Activated CD4-positive, alpha-beta T cell treated with anti-CD3 and anti-CD28 coated beads for 24 hours (primary cell): ENCODE data around the gene PRAMEF14.
A peak's percentile ranks its signal among the peaks of the same experiment; 100 is the strongest.
"Not testable (repeated sequence)": the region's sequence is repeated elsewhere in the genome, so short reads cannot be mapped to it uniquely, and the experiment has no call there.

ENCODE experiments used
- DNase-seq, 2 donors: peaks; one replicate each; pipeline ENCODE4 v3.0.0-alpha.2; 2020; ENCODE audit warnings: low read depth in 2 of 2

PRAMEF14 gene, protein sequence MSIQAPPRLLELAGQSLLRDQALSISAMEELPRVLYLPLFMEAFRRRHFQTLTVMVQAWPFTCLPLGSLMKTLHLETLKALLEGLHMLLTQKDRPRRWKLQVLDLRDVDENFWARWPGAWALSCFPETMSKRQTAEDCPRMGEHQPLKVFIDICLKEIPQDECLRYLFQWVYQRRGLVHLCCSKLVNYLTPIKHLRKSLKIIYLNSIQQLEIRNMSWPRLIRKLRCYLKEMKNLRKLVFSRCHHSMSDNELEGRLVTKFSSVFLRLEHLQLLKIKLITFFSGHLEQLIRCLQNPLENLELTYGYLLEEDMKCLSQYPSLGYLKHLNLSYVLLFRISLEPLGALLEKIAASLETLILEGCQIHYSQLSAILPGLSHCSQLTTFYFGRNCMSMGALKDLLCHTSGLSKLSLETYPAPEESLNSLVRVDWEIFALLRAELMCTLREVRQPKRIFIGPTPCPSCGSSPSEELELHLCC

DNA sequence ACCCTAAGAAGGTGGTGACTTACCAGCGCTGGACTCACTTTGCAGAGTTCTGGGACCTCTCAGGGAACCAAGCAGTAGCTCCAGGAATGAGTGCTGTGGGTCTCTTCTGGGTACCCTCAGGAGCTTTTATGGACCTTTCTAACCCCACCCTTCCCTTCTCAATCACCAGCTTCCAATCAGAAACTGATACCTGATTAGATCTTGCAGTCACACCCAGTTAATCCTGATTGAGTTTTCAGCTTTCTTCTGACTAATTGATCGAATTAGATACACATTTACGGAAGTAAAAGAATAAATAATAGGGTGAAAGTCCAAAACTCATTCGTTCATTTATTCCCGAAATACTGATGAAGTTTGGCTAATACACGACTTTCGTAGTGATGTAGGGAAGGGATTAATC is at the start of gene PRAMEF14:
Gene PRAMEF14, minus strand, starts transcription at position 101 of the 400 bp plus-strand sequence. CDS start 1,820 bp downstream, outside the sequence.
- DNase-seq: not testable (repeated sequence)

DNA sequence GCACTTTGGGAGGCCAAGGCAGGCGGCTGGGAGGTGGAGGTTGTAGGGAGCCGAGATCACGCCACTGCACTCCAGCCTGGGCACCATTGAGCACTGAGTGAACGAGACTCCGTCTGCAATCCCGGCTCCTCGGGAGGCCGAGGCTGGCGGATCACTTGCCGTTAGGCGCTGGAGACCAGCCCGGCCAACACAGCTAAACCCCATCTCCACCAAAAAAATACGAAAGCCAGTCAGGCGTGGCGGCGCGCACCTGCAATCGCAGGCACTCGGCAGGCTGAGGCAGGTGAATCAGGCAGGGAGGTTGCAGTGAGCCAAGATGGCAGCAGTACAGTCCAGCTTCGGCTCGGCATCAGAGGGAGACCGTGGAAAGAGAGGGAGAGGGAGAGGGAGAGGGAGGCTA is 48.4 kb upstream of the PRAMEF14 start:
- DNase-seq: not testable (repeated sequence)

DNA sequence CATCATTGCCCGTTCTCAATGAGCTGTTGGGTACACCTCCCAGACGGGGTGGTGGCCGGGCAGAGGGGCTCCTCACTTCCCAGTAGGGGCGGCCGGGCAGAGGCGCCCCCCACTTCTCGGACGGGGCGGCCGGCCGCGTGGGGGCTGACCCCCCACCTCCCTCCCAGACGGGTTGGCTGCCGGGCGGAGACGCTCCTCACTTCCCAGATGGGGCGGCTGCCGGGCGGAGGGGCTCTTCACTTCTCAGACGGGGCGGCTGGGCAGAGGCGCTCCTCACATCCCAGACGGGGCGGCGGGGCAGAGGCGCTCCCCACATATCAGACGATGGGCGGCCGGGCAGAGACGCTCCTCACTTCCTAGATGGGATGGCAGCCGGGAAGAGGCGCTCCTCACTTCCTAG is 47.8 kb upstream of the PRAMEF14 start:
- not testable (repeated sequence) for DNase-seq

DNA sequence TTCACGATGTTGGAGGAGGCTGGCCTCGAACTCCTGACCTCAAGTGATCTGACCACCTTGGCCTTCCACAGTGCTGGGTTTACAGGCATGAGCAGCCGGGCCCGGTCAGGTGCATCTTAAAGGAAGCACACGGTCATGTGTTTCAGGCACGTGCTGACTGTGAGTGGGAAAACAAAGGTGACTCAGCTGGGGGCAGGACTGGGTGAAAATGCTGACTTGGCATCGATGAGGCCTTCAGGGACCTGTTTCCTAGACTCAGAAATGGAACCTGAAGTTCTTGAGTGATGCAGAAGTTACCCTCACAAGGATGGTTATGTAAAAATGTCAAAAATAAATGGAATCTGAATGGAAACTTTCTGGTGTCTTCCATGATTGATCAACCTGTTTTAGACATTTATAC is 46.1 kb upstream of the PRAMEF14 start:
- DNase-seq: not testable (repeated sequence)

DNA sequence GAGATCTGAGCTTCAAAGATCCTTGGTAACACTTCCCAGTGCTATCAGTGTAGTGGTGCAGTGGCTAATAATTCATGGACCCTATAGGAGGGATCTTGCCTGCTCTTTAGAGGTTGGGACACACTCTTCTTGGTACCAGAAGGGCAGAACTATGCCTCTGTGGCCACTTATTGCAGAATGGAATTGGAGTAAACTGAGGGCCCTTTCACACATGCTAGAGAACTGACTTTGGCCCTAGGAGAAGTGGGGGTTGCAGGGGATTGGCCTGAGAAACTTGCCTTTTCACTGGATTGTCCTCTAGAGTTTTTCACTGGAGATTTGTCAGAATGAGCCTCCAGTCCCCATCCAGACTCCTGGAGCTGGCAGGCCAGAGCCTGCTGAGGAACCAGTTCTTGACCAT is 42.4 kb upstream of the PRAMEF14 start, which contains the start of gene PRAMEF17:
Gene PRAMEF17, plus strand, starts transcription at position 301 of the 400 bp plus-strand sequence. Its CDS starts 26 bp downstream, at position 327.
- DNase-seq: not testable (repeated sequence)

DNA sequence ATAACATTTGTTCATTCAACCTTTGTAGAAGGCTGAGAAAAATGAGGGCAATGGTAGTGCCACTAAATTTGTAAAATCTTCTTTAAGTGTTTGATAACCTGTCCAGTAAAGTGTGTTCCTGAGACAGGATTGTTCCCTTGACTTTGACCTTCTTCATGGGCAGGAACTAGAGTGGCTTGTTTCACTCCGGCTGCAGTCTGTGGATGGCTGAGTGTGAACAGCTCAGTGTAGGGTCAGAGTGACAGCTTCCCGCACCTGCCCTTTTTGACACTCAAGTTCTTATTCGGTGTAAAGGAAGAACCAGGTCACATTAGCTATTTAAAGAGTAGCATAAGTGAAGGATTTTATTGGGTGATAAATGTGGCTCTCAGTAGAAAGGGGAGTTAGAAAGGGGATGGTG is 33.4 kb upstream of the PRAMEF14 start:
- not testable (repeated sequence) for DNase-seq

DNA sequence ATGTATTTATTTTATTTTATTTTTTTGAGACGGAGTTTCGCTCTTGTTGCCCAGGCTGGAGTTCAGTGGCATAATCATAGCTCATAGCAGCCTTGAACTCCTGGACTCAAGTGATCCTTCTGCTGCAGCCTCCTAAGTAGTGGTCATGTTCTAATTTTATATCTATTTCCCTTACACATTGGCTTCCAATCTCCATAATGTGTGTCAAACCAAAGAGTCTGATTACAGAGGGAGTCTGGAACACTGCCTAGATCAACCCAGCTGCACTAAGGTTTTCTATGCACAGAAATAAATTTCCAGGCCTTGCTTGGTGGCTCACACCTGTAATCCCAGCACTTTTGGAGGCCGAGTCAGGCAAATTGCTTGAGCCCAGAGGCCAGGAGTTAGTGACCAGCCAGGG is 32.0 kb upstream of the PRAMEF14 start:
- not testable (repeated sequence) for DNase-seq

DNA sequence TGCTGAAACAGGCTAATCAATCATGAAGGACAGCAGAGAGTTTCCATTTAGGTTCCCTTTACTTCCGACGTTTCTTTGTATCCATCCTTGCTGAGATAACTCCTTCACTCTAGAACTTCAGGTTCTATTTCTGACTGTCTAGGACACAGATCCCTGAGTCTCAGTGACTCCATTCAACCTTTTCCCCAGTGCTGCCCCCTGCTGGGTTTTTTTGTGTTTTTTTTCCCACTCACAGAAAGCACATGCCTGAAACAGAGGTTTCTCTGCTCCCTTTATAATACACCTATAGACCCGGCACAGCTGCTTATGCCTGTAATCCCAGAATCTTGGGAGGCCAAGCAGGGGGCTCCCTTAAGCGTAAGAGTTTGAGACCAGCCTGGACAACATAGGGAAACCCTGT is 21.6 kb upstream of the PRAMEF14 start:
- peak in 1 of 2 donors; percentile 9 for DNase-seq

DNA sequence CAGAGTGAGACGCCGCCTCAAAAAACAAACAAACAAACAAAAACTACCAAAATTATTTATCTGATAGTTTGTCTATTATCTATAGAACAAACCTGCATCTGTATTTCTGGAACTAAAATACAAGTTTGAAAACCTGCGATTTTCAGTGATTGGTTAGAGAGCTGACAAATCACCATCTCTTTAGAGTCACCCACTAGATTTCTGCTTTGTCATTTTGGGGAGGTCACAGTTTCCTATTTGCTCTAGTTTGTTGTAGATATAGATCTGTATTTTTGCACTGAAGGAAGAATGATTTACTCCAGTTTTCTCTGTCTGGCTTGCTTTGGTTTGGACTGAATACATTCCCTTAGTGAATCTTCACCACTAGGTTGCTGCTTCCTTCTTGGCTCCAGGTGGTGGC is 19.6 kb upstream of the PRAMEF14 start:
- DNase-seq: not testable (repeated sequence)

DNA sequence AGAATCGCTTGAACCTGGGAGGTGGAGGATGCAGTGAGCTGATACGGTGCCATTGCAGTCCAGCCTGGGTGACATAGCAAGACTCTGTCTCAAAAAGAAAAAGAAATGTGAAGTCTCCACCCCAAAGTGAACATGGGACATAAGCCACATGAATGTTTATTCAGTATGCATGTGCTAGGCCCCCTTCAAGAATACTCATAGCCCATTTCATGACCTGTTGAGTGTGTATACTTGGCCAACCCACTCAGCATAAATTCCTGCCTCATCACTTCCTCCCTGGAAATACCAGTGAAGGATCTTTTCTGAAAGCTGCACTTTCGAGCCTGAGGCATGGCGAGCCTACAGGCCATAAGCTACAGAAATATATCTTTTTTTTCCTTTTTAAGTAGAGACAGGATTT is 18.0 kb upstream of the PRAMEF14 start:
- not testable (repeated sequence) for DNase-seq

DNA sequence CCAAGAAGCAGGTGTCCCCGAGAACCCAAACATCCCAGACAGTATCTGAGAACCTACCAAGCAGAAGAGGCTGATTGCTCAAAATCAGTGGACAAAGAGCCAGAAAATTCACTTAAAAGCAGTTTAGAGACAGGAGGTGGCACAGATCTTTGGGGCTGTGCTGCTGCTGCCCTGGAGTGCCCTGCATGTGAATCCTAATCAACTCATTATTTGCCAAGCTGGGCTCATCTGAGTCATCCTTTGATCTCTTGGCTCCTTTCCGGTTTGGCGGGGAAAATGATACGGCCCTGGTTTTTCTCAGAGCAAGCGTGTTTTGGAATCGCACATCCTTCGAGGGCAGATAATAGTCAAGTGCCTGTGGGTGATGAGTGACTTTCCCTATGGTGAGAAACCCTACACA is 15.4 kb upstream of the PRAMEF14 start:
- DNase-seq: not testable (repeated sequence)

DNA sequence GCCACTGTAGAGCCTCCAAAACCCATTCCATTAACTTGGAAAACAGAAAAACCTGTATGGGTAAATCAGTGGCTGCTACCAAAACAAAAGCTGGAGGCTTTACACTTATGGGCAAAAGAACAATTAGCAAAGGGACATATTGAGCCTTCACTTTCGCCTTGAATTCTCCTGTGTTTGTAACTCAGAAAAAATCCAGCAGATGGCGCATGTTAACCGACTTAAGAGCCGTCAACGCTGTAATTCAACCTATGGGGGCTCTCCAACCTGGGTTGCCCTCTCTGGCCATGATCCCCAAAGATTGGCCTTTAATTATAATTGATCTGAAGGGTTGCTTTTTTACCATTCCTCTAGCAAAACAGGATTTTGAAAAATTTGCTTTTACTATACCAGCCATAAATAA is 9.8 kb upstream of the PRAMEF14 start:
- DNase-seq: peak; percentile 8 to 25

DNA sequence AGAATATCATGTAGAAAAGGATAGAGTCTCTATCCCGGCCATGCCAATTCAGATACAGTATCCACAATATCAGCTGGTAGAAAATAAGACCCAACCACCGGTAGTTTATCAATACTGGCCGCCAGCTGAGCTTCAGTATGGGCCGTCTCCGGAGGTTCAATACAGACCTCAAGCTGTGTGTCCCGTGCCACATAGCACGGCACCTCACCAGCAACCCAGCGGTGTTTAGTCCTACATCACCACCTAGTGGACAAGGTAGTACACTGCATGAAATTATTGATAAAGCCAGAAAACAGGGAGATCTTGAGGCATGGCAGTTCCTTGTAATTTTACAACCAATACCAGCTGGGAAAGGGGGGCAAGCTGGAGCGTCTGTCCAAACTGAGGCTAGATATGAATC is 7.5 kb upstream of the PRAMEF14 start:
- DNase-seq: not testable (repeated sequence)

DNA sequence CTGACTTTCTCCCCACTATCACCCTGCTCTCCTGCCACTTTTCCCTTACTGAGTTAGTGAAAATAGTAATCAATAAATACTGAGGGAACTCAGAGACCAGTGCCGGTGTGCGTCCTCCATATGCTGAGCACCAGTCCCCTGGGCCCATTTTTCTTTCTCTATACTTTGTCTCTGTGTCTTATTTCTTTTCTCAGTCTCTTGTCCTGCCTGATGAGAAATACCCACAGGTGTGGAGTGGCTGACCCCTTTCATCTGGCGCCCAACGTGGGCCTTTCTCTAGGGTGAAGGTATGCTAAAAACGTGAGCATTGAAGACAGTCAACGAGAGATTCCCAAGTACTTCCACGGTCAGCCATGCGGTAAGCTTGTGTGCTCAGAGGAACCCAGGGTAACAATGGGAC is 6.5 kb upstream of the PRAMEF14 start:
- not testable (repeated sequence) for DNase-seq

DNA sequence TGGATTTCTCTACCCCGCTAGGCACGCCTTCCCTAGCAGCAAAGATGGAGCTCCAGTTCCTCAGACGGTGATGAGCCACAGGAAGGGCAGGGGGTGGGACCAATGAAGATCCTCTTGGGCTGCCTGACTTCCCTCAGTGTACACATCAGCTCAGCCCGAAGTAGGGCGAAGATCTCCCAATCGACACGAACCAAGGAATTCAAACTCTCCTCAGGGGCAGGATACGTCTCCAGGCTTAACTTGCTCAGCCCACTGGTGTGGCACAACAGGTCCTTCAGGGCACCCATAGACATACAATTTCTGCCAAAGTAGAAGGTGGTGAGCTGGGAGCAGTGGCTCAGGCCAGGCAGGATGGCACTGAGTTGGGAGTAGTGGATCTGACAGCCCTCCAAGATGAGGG is 4.4 kb downstream of the PRAMEF14 start:
- DNase-seq: not testable (repeated sequence)

DNA sequence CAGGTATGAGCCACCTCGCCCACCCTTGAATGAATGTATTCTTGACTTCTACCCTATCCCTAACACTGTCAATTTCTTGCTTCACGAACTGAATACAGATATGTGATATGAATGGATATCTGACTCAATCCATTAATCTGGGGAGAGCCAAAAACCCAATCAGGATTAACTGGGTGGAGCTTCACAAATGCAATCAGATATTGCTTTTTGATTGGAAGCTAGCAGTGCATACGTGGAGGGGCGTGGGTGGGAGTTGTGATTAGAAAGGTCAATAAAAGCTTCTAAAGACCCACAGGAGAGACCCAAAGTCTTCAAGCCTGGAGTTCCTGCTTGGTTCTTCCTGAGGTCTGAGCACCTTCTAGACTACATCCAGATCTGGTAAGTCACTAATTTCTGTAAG is 31.7 kb downstream of the PRAMEF14 start, which contains the start of gene PRAMEF15:
Gene PRAMEF15, plus strand, starts transcription at position 301 of the 400 bp plus-strand sequence. CDS start 2,827 bp downstream, outside the sequence.
- not testable (repeated sequence) for DNase-seq

DNA sequence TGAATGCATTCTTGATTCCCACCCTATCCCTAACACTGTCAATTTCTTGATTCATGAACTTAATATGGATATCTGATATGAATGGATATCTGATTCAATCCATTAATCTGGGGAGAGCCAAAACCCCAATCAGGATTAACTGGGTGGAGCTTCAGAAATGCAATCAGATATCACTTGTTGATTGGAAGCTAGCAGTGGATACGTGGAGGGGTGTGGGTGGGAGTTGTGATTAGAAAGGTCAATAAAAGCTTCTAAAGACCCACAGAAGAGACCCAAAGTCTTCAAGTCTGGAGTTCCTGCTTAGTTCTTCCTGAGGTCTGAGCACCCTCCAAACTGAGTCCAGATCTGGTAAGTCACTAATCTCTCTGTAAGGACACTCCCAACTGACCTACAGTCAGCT is 43.7 kb downstream of the PRAMEF14 start, which contains the start of gene PRAMEF33:
Gene PRAMEF33, plus strand, starts transcription at position 301 of the 400 bp plus-strand sequence. CDS start 2,416 bp downstream, outside the sequence.
- not testable (repeated sequence) for DNase-seq

DNA sequence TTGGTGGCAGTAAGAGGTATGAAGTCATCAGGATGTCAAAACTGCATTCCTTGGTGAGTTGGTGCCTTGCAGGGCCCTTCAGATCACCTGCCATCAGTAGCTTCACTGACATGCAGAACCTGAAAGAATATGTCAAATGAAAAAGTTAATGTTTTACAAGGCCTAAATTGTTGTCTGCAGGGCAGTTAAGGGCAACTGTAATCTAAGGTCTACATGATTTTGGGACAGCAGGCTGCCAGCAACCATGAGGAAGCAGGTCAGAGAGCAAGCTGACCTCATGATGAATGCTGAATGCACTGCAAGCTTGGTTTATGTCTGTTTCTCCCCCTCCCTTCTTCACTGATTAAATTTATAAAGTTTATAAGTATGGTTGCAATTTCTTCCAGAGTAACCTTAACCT is 44.7 kb downstream of the PRAMEF14 start:
- not testable (repeated sequence) for DNase-seq

DNA sequence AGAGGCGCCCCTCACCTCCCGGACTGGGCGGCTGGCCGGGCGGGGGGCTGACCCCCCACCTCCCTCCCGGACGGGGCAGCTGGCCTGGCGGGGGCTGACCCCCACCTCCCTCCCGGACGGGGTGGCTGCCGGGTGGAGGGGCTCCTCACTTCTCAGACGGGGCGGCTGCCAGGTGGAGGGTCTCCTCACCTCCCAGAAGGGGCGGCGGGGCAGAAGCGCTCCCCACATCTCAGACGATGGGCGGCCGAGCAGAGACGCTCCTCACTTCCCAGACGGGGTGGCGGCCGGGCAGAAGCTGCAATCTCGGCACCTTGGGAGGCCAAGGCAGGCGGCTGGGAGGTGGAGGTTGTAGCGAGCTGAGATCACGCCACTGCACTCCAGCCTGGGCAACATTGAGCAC is 48.2 kb downstream of the PRAMEF14 start:
- DNase-seq: not testable (repeated sequence)

DNA sequence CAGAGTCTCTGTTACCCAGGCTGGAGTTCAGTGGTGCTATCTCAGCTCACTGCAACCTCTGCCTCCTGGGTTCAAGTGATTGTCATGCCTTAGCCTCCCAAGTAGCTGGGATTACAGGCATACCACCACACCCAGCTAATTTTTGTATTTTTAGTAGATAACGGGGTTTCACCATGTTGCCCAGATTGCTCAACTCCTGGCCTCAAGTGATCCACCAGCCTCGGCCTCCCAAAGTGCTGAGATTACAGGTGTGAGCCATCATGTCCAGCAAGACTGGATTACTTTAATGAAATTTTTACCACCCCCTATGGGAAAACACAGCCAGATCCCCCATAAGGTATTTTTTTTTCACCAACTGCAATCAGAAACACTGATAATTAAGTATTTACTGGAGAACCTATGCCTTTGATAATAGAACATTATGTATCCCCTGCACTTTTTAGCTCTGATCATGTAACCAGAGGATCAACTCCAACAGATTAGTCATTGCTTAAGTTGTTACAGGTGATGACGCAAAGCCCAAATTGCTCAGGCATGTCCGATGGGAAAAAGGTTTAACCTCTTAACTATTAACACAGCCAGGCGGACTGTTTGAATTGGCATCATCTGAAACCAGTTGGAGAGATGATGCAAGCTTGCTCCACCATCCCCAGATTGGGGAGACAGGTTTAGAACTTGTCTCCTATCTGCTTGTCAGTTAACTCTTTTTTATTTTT is 49.6 kb downstream of the PRAMEF14 start:
- not testable (repeated sequence) for DNase-seq
